GM10248 (cell line): ENCODE results near the gene AIFM1.

Source experiments
- CTCF ChIA-PET: fragments of 300-600 bp; sonication (Branson Sonifier 250); formaldehyde crosslinking; extraction: SDS; loops from one replicate; lab custom pipeline; 2021; ENCODE audit warnings: antibody characterized with exemption; lab: Yijun Ruan, JAX
- POLR2A ChIA-PET: fragments of 350-650 bp; sonication (Branson Sonifier 250); formaldehyde crosslinking; extraction: SDS; loops from one replicate; lab custom pipeline; 2020; ENCODE audit warnings: antibody characterized with exemption; lab: Yijun Ruan, JAX
- DNase-seq: peaks from one replicate; pipeline ENCODE4 v3.0.0; 2012; ENCODE audit errors: extremely low spot score
- TF ChIP-seq, protein P1 (sequence below): IDR thresholded peaks from 2 replicates; pipeline ENCODE4 v1.5.1; 2012; ENCODE audit warnings: mild to moderate bottlenecking, low read depth; ENCODE audit errors: extremely low read depth, missing control alignments, control extremely low read depth

AIFM1 gene

DNA sequence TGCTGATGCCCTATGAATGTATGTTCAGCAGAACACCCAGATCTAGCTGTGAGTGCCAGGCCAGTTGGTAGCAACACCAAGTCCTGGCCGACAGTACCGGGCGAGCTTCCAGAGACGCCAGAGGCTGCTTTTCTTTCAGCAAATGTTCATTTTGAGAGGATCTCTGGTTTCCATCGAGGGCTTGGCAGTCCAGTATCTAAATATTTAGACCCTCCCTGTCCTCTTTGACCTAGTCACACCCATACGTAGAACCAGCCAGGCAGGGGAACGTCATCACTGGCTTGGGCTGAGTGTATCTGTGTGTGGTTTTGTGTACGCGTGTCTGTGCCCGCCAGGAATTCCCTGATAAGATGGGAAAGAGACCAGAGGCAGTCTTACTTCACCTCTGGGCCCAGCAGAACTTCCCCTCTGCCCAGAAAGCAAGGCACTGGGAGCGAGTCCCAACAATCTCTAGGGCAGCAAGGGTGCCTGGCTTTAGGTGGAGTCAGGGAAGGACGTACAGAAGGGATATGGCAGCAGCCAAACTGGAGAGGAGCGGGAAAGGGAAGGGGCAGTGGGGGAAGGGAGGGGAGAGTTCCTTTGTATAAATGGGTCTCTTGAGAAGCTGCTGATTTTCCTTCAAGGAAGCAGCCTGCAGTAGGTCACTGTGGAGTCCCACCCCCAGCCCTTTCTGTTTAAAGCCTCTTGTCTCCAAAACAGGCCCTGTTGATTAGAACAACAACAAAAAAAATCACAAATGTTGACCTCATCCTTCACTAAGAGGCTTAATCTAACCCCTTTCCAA lies 40.4 kb downstream of the AIFM1 start:
- ChIA-PET POLR2A (no interaction called here), CTCF (no interaction called here)
- TF ChIP-seq, protein P1, sequence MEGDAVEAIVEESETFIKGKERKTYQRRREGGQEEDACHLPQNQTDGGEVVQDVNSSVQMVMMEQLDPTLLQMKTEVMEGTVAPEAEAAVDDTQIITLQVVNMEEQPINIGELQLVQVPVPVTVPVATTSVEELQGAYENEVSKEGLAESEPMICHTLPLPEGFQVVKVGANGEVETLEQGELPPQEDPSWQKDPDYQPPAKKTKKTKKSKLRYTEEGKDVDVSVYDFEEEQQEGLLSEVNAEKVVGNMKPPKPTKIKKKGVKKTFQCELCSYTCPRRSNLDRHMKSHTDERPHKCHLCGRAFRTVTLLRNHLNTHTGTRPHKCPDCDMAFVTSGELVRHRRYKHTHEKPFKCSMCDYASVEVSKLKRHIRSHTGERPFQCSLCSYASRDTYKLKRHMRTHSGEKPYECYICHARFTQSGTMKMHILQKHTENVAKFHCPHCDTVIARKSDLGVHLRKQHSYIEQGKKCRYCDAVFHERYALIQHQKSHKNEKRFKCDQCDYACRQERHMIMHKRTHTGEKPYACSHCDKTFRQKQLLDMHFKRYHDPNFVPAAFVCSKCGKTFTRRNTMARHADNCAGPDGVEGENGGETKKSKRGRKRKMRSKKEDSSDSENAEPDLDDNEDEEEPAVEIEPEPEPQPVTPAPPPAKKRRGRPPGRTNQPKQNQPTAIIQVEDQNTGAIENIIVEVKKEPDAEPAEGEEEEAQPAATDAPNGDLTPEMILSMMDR = no peak
- DNase-seq = no peak

DNA sequence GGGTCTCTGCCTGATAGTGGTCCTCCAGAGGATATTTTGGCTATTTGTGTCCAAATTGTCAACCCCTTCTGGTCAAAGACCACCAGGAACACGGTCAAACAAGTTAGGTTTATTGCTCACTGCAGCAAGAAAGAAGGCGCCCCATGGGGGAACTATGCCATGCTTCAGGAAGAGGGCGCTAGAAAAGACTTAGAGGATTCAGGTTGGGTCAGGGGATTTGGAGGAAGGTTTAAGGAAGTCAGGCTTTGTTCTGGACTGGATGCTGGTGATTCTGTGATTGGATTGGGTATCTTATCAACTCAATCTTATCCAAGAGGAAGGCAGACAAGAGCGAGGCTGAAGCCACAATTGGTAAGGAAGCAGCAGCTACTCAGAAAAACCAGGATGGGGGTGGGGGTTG lies 41.1 kb downstream of the AIFM1 start:
- CTCF ChIA-PET = no interaction called here
- POLR2A ChIA-PET = no interaction called here
- TF ChIP-seq, protein P1 = no peak
- DNase-seq = no peak

DNA sequence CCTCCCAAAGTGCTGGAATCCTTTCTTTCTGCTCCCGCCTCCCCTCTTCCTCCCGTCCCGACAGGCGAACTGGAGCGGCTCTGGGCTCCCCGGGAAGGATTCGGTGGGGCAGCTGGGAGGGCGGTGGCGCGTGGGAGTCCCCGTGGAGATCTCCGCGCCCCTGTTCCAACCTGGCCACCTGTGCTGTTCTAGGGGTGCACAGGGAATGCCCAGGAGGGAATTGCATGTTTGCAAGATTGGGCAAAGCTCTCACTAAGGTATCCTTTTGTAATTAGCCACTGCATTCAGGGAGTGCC lies 44.2 kb downstream of the AIFM1 start:
- TF ChIP-seq, protein P1 = no peak
- ChIA-PET CTCF (interaction anchor here (0.9 to 9.0 kb wide), 11 partner anchors 9 to 143 kb away, joined by 3 to 92 read pairs (median 3); partner anchors contain the start of gene AIFM1), POLR2A (no interaction called here)
- DNase-seq = no peak

DNA sequence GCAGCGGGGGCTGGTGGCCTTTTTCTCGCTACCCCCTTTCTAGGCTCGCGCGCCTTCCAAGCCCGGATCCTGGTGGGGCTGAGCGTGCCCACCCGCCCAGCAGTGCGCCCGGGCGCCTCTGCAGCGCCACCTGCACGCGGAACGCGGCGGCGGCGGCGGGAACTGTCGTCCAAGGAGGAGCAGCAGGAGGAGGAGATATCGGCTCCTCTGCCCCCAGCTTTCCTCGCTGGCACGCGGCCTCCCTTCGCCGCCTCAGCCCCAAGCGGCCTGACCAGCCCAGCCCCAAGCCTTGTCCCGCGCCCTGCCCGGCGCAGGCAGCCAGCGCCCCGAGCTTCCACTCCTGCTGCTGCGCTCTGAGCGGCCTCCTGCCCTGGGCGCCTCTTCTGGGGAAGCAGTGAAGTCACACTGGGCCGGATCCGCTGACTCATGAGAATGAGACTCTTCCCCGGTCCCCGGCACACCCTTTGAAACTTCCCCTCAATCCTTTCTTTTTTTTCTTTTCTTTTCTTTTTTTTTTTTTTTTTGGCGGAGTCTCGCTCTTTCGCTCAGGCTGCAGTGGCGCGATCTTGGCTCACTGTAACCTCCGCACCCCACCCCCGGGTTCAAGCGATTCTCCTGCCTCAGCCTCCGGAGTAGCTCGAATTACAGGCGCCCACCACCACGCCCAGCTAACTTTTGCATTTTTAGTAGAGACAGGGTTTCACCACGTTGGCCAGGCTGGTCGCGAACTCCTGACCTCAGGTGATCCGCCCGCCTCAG lies 44.7 kb downstream of the AIFM1 start:
- CTCF ChIA-PET = interaction anchor here (0.6 to 9.0 kb wide), 14 partner anchors 12 to 143 kb away, joined by 3 to 92 read pairs (median 3); partner anchors contain the start of gene AIFM1
- DNase-seq = peak; percentile 75
- POLR2A ChIA-PET = no interaction called here
- TF ChIP-seq, protein P1 = peak; percentile 71

DNA sequence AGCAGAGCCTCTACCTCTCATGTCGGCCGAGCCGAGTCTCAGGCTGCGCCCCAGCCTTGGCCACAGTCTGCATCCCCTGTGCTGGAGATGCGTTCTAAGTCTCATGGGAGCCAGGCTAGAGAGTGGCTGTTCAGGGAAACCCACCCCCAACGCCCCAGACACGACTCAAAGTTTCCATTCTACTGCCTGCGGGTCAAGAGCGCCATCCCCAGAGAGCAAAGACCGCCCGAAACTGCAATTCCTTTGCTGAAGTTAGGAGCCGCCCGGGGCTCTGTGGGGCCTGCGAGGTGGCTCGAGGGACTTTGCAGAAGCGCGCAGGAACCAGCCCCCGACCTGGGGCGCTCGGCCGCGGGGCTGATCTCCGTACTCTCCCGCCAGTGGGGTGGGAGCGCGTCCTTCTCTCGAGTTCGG lies 45.3 kb downstream of the AIFM1 start:
- TF ChIP-seq, protein P1 = peak; percentile 25
- POLR2A ChIA-PET = interaction anchor here (1.6 kb wide), 1 partner anchor 28 kb away, joined by 5 read pairs; no protein-coding TSS in a partner anchor
- peak; percentile 56 for DNase-seq
- CTCF ChIA-PET = interaction anchor here (0.9 to 9.0 kb wide), 11 partner anchors 11 to 287 kb away, joined by 3 to 92 read pairs (median 4); partner anchors contain the start of gene AIFM1

DNA sequence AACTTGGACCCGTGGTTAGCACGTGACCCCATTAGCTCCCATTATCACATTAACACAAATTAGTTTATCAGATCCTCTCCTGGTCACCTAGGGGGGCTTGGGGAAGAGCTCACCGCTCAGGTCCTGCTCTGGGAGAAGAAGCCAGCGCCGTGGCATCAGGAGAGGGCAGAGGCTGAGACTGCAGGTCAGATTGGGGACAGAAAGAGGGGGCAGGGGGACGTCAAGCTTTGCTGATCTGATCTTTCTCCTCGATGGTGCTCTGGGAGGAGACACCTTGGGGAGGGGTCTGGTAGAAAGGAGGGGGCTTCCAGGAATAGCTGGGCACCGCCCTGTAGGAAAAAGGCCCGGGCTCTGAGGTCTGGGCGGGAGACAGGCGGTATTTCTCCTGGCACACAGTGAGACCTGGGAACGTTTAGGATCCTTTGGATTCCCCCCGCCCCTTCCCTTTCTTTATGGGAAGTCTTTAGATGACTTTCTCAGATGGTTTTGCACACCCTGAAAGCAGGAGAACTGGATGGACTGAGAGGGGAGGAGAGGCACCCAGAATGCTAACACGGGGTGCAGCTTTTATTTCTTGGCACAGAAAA lies 46.2 kb downstream of the AIFM1 start:
- DNase-seq = no peak
- POLR2A ChIA-PET = interaction anchor here (1.6 kb wide), 1 partner anchor 28 kb away, joined by 5 read pairs; no protein-coding TSS in a partner anchor
- TF ChIP-seq, protein P1 = no peak
- CTCF ChIA-PET = interaction anchor here (0.9 to 9.0 kb wide), 9 partner anchors 10 to 286 kb away, joined by 3 to 92 read pairs (median 4); no protein-coding TSS in a partner anchor
